A549 (cell line): ENCODE data around the gene FBXO47. TPM values are rescaled to one million over a fixed set of nuclear protein-coding genes. Genes with fewer than 3 reads are reported as not detected.

Source experiments
- ATAC-seq, 2 experiments: fragments of 200-7000 bp in 1 of 2; fragments of >200 bp in 1 of 2; cut with Nextera tagmentation in 1 of 2; cut with Tn5 transposase in 1 of 2; 3 replicates each; pipeline versions ENCODE4 v1.8.0 to v1.9.1; 2018 to 2020; ENCODE audit warnings: mild to moderate bottlenecking in 1 of 2, moderate library complexity in 1 of 2
- CTCF ChIA-PET: fragments of 300-600 bp; sonication (Branson Sonifier 250); formaldehyde crosslinking; extraction: SDS; loops from one replicate; lab custom pipeline; 2021; ENCODE audit warnings: antibody characterized with exemption, inconsistent platforms; lab: Yijun Ruan, JAX
- POLR2A ChIA-PET: fragments of 350-600 bp; formaldehyde crosslinking; extraction: SDS; loops from one replicate; lab custom pipeline; 2021; ENCODE audit warnings: antibody characterized with exemption, inconsistent platforms; lab: Yijun Ruan, JAX
- DNase-seq, 2 experiments: peaks; one replicate each; pipeline versions ENCODE4 v3.0.0 to v3.0.0-alpha.2; 2011 to 2016; ENCODE audit warnings: low read depth in 1 of 2, low spot score in 1 of 2
- FAIRE-seq: peaks from 2 replicates; lab custom pipeline; 2011; peaks lifted over from hg19 to GRCh38; lab: Jason Lieb, UNC
- H3K27ac ChIP-seq, 2 experiments: fragments of >200 bp; sonication (Bioruptor Twin); formaldehyde crosslinking; 3 replicates each; pipeline ENCODE4 v1.5.1; 2016 to 2017
- H3K4me1 ChIP-seq: fragments of >200 bp; sonication (Bioruptor Twin); formaldehyde crosslinking; 3 replicates; pipeline ENCODE4 v1.6.1; 2016
- H3K4me2 ChIP-seq: fragments of >200 bp; sonication (Bioruptor Twin); formaldehyde crosslinking; 3 replicates; pipeline ENCODE4 v1.6.1; 2016
- H3K4me3 ChIP-seq: fragments of >200 bp; sonication (Bioruptor Twin); formaldehyde crosslinking; 3 replicates; pipeline ENCODE4 v1.5.1; 2016
- H3K9me3 ChIP-seq: fragments of >200 bp; sonication (Bioruptor Twin); formaldehyde crosslinking; 3 replicates; pipeline ENCODE4 v1.6.1; 2016
- BCL3 ChIP-seq: fragments of >200 bp; sonication (Bioruptor Twin); formaldehyde crosslinking; IDR thresholded peaks from 3 replicates; pipeline ENCODE4 v1.6.1; 2016
- BHLHE40 ChIP-seq: IDR thresholded peaks from 2 replicates; pipeline ENCODE4 v1.6.1; 2012; ENCODE audit warnings: low read depth, low read length, inconsistent platforms
- CEBPB ChIP-seq, 2 experiments: fragments of >200 bp in 1 of 2; sonication (Bioruptor Twin) in 1 of 2; formaldehyde crosslinking in 1 of 2; IDR thresholded peaks; 2 replicates each; pipeline ENCODE4 v1.6.1; 2012 to 2016
- EHF ChIP-seq: fragments of 250-450 bp; sonication (Bioruptor Pico); IDR thresholded peaks from 2 replicates; pipeline ENCODE4 v1.5.0; 2020; ENCODE audit warnings: mild to moderate bottlenecking
- ELK1 ChIP-seq: fragments of 150-350 bp; IDR thresholded peaks from 2 replicates; pipeline ENCODE4 v1.6.1; 2014; ENCODE audit warnings: low read depth, mild to moderate bottlenecking, low read length
- EP300 ChIP-seq, 2 experiments: fragments of >200 bp; sonication (Bioruptor Twin); formaldehyde crosslinking; IDR thresholded peaks; 2 replicates in 1 of 2; 3 replicates in 1 of 2; pipeline ENCODE4 v1.6.1; 2016 to 2017
- ESRRA ChIP-seq: fragments of 150-350 bp; IDR thresholded peaks from 2 replicates; pipeline ENCODE4 v1.6.1; 2014; ENCODE audit warnings: mild to moderate bottlenecking, low read length, borderline replicate concordance
- FOSB ChIP-seq: fragments of 250-450 bp; sonication (Bioruptor Pico); IDR thresholded peaks from 2 replicates; pipeline ENCODE4 v1.5.0; 2020; ENCODE audit warnings: mild to moderate bottlenecking, moderate library complexity
- FOXS1 ChIP-seq: fragments of 250-450 bp; sonication (Bioruptor Pico); IDR thresholded peaks from 2 replicates; pipeline ENCODE4 v1.5.0; 2020; ENCODE audit warnings: mild to moderate bottlenecking, moderate library complexity
- HDAC2 ChIP-seq: fragments of 200-600 bp; sonication (generic); IDR thresholded peaks from 2 replicates; pipeline ENCODE4 v1.6.1; 2016
- HEYL ChIP-seq: fragments of 250-450 bp; sonication (Bioruptor Pico); IDR thresholded peaks from 2 replicates; pipeline ENCODE4 v1.8.0; 2021; ENCODE audit warnings: mild to moderate bottlenecking, moderate library complexity
- HOXB5 ChIP-seq: fragments of 250-450 bp; sonication (Bioruptor Pico); IDR thresholded peaks from 2 replicates; pipeline ENCODE4 v1.5.0; 2020; ENCODE audit warnings: mild to moderate bottlenecking, moderate library complexity
- JUN ChIP-seq, 2 experiments: fragments of >200 bp; sonication (Bioruptor Twin); formaldehyde crosslinking; IDR thresholded peaks; 2 replicates in 1 of 2; 3 replicates in 1 of 2; pipeline ENCODE4 v1.6.1; 2016 to 2017
- KDM1A ChIP-seq: fragments of 200-600 bp; sonication (generic); IDR thresholded peaks from 2 replicates; pipeline ENCODE4 v1.6.1; 2016; ENCODE audit warnings: low read depth, mild to moderate bottlenecking
- MAFK ChIP-seq: fragments of 450-650 bp; IDR thresholded peaks from 2 replicates; pipeline ENCODE4 v1.6.1; 2014; ENCODE audit not compliant: partially characterized antibody
- MYC ChIP-seq: IDR thresholded peaks from 2 replicates; pipeline ENCODE4 v1.6.1; 2012; ENCODE audit warnings: mild to moderate bottlenecking, inconsistent platforms, low read length, improper control_type of control experiment, borderline replicate concordance
- NFE2L2 ChIP-seq: fragments of 150-350 bp; conservative IDR thresholded peaks from 2 replicates; pipeline ENCODE4 v1.6.1; 2014; ENCODE audit warnings: low read length
- NPAS2 ChIP-seq: fragments of 250-450 bp; sonication (Bioruptor Pico); IDR thresholded peaks from 2 replicates; pipeline ENCODE4 v1.8.0; 2022; ENCODE audit warnings: mild to moderate bottlenecking, moderate library complexity, borderline replicate concordance
- PHF8 ChIP-seq: fragments of 200-600 bp; sonication (generic); IDR thresholded peaks from 2 replicates; pipeline ENCODE4 v1.6.1; 2016; ENCODE audit warnings: low read depth, mild to moderate bottlenecking, antibody characterized with exemption, moderate library complexity, borderline replicate concordance
- POLR2A ChIP-seq: IDR thresholded peaks from 2 replicates; pipeline ENCODE4 v1.6.1; 2012; ENCODE audit warnings: mild to moderate bottlenecking, low read length
- POLR2AphosphoS2 ChIP-seq: conservative IDR thresholded peaks from 2 replicates; pipeline ENCODE4 v1.6.1; 2012; ENCODE audit warnings: low read length, improper control_type of control experiment, inconsistent platforms
- RARB ChIP-seq: fragments of 250-450 bp; sonication (Bioruptor Pico); IDR thresholded peaks from 2 replicates; pipeline ENCODE4 v1.8.0; 2021; ENCODE audit warnings: mild to moderate bottlenecking, moderate library complexity
- RCOR1 ChIP-seq: fragments of 150-350 bp; IDR thresholded peaks from 2 replicates; pipeline ENCODE4 v1.6.1; 2014; ENCODE audit warnings: antibody characterized with exemption, low read length, low read depth
- REST ChIP-seq: fragments of 200-600 bp; sonication (generic); IDR thresholded peaks from 2 replicates; pipeline ENCODE4 v1.6.1; 2016; ENCODE audit warnings: antibody characterized with exemption, mild to moderate bottlenecking, moderate library complexity
- RNF2 ChIP-seq: fragments of 200-600 bp; sonication (generic); IDR thresholded peaks from 2 replicates; pipeline ENCODE4 v1.6.1; 2016; ENCODE audit warnings: low read depth, mild to moderate bottlenecking, antibody characterized with exemption, moderate library complexity, borderline replicate concordance
- SMC3 ChIP-seq: fragments of >200 bp; sonication (Bioruptor Twin); formaldehyde crosslinking; IDR thresholded peaks from 3 replicates; pipeline ENCODE4 v1.6.1; 2018; ENCODE audit warnings: inconsistent platforms
- SREBF2 ChIP-seq: fragments of 450-650 bp; IDR thresholded peaks from 2 replicates; pipeline ENCODE4 v1.6.1; 2014; ENCODE audit warnings: mild to moderate bottlenecking, moderate library complexity
- TFCP2L1 ChIP-seq: fragments of 250-450 bp; sonication (Bioruptor Pico); IDR thresholded peaks from 2 replicates; pipeline ENCODE4 v1.5.0; 2021; ENCODE audit warnings: mild to moderate bottlenecking
- TP53 ChIP-seq: fragments of 250-450 bp; sonication (Bioruptor Pico); IDR thresholded peaks from 2 replicates; pipeline ENCODE4 v1.5.0; 2021; ENCODE audit warnings: mild to moderate bottlenecking, moderate library complexity
- ZC3H11A ChIP-seq: fragments of 450-650 bp; IDR thresholded peaks from 2 replicates; pipeline ENCODE4 v1.6.1; 2014; ENCODE audit warnings: antibody characterized with exemption, mild to moderate bottlenecking
- ZFP36 ChIP-seq: fragments of 450-650 bp; IDR thresholded peaks from 2 replicates; pipeline ENCODE4 v1.6.1; 2014; ENCODE audit warnings: borderline replicate concordance; ENCODE audit not compliant: partially characterized antibody
- ZNF302 ChIP-seq: fragments of 250-450 bp; sonication (Bioruptor Pico); IDR thresholded peaks from 2 replicates; pipeline ENCODE4 v1.9.0; 2021; ENCODE audit warnings: inconsistent platforms, mild to moderate bottlenecking, moderate library complexity
- WGBS: methylation state at CpG from one replicate; pipeline ENCODE4 v1.1.6; 2017; ENCODE audit errors: missing lambda C conversion rate; 5-methylcytosine and 5-hydroxymethylcytosine counted together
- polyA plus RNA-seq, 4 experiments: library from polyadenylated mRNA; depleted of rRNA in 3 of 4; stranded (reverse); fragments of >200 nt; fragmentation: RNase III in 1 of 4; extraction: RNeasy Plus Mini Kit Qiagen cat#74134 plus additional on column Dnase treatment in 1 of 4; gene quantifications; 2 replicates in 3 of 4; 3 replicates in 1 of 4; pipeline ENCODE4 v1.2.3, GENCODE V29; 2011 to 2017

FBXO47 gene
- polyA plus RNA-seq, 2 of the 4 experiments (the other 2 are of a cell fraction), result 0.04 TPM; not detected in 1

GRCh38 chr17:38961413-38961812 is 5.8 kb downstream of the FBXO47 start:
- no peak for ATAC-seq
- no peak overlapping the region for H3K27ac ChIP-seq
- DNase-seq, result no peak
- POLR2A ChIA-PET, result no interaction called here
- no peaks in the 10 kb centered on the region for H3K9me3 ChIP-seq
- no peak overlapping the region for H3K4me2 ChIP-seq
- peaks cover 9% of the 10 kb centered on the region for H3K4me1 ChIP-seq
- no peak for TF ChIP-seq RARB (CRISPR knock-in tag)
- no peak for TF ChIP-seq SMC3
- no peak for TF ChIP-seq RNF2
- TF ChIP-seq ZNF302 (CRISPR knock-in tag), result no peak
- no peak for TF ChIP-seq CEBPB (IDR thresholded peaks at IDR 0.05)
- no peak for TF ChIP-seq HEYL (CRISPR knock-in tag)
- no peak for TF ChIP-seq ZC3H11A
- TF ChIP-seq RCOR1, result no peak
- TF ChIP-seq JUN (IDR thresholded peaks at IDR 0.05), result no peak
- no peak for TF ChIP-seq ZFP36
- no peak for TF ChIP-seq POLR2A
- TF ChIP-seq SREBF2, result no peak
- no peak for TF ChIP-seq ESRRA
- TF ChIP-seq REST, result no peak
- no peak for TF ChIP-seq POLR2AphosphoS2
- TF ChIP-seq, all 56 proteins: peak for 0
- CTCF ChIA-PET, result interaction anchor here (1.0 to 2.5 kb wide), 3 partner anchors 11 to 22 kb away, joined by 3 to 7 read pairs (median 3); no protein-coding TSS in a partner anchor
- 83% methylated on average over 4 of the region's 4 CpGs for WGBS
- H3K4me3 ChIP-seq, result no peak overlapping the region
- no peak for FAIRE-seq

- DNase-seq (no peak), FAIRE-seq (no peak), ATAC-seq (no peak)
- ChIA-PET POLR2A (no interaction called here), CTCF (interaction anchor here (0.7 to 2.5 kb wide), 2 partner anchors 23 to 88 kb away, joined by 3 to 7 read pairs; no protein-coding TSS in a partner anchor)
- H3K4me2 ChIP-seq, result no peak overlapping the region
- TF ChIP-seq EP300 (IDR thresholded peaks at IDR 0.05) (no peak), ZFP36 (no peak), HOXB5 (CRISPR knock-in tag) (no peak), BHLHE40 (no peak)
- WGBS, result 88% methylated on average over 5 of the region's 5 CpGs
- H3K9me3 ChIP-seq, result no peaks in the 10 kb centered on the region
- no peak overlapping the region for H3K4me3 ChIP-seq
- no peak overlapping the region for H3K27ac ChIP-seq
- H3K4me1 ChIP-seq, result peaks cover 9% of the 10 kb centered on the region
Measured at GRCh38 chr17:38960402-38960801, 6.8 kb downstream of the FBXO47 start.

- no peak overlapping the region for H3K4me3 ChIP-seq
- H3K4me2 ChIP-seq, result no peak overlapping the region
- no peaks in the 10 kb centered on the region for H3K9me3 ChIP-seq
- ATAC-seq (no peak), DNase-seq (no peak), FAIRE-seq (no peak)
- WGBS, result 89% methylated on average over 3 of the region's 3 CpGs
- ChIA-PET CTCF (interaction anchor here (2.5 kb wide), 1 partner anchor 23 kb away, joined by 7 read pairs; no protein-coding TSS in a partner anchor), POLR2A (no interaction called here)
- peaks cover 9% of the 10 kb centered on the region for H3K4me1 ChIP-seq
- H3K27ac ChIP-seq, result no peak overlapping the region
- TF ChIP-seq HDAC2 (no peak), MYC (no peak), CEBPB (IDR thresholded peaks at IDR 0.05) (no peak), ELK1 (no peak), KDM1A (no peak), MAFK (no peak), RARB (CRISPR knock-in tag) (no peak), ZC3H11A (no peak), FOSB (CRISPR knock-in tag) (no peak), HEYL (CRISPR knock-in tag) (no peak), NPAS2 (CRISPR knock-in tag) (no peak), TFCP2L1 (CRISPR knock-in tag) (no peak), PHF8 (no peak), TP53 (CRISPR knock-in tag) (no peak), BCL3 (no peak), FOXS1 (CRISPR knock-in tag) (no peak), NFE2L2 (no peak), EHF (CRISPR knock-in tag) (no peak)
Measured at GRCh38 chr17:38959508-38959907, 7.7 kb downstream of the FBXO47 start.
